Measurements from ENCODE around the gene JMJD7.

Gene JMJD7

GRCh38 chr15:41869770-41870688 lies 42.1 kb downstream of the JMJD7 start:
- DNase-seq, result no peak

- no peak for DNase-seq
These were observed 42.8 kb downstream of the JMJD7 start for GRCh38 chr15:41870689-41871081.

- no peak for DNase-seq
These were observed 43.4 kb downstream of the JMJD7 start for GRCh38 chr15:41871175-41871905.

- no peak for DNase-seq
These were observed 44.4 kb downstream of the JMJD7 start for GRCh38 chr15:41872166-41872747.

GRCh38 chr15:41873711-41874110 lies 45.8 kb downstream of the JMJD7 start:
- DNase-seq, result peak; percentile 48

- DNase-seq, result no peak
These were observed 46.8 kb downstream of the JMJD7 start for GRCh38 chr15:41874736-41875135.

GRCh38 chr15:41876007-41876406 lies 48.1 kb downstream of the JMJD7 start:
- DNase-seq, result no peak

- no peak for DNase-seq
These were observed 48.8 kb downstream of the JMJD7 start for GRCh38 chr15:41876689-41877088.

- no peak for DNase-seq
These were observed 49.9 kb downstream of the JMJD7 start for GRCh38 chr15:41877631-41878354.

GRCh38 chr15:41878355-41878699 lies 50.4 kb downstream of the JMJD7 start:
- DNase-seq, result no peak

- no peak for DNase-seq
These were observed 51.5 kb downstream of the JMJD7 start for GRCh38 chr15:41879321-41879845.

GRCh38 chr15:41880156-41880877 lies 52.4 kb downstream of the JMJD7 start:
- no peak for DNase-seq

GRCh38 chr15:41881086-41881485 lies 53.2 kb downstream of the JMJD7 start:
- no peak for DNase-seq

- no peak for DNase-seq
These were observed 53.6 kb downstream of the JMJD7 start for GRCh38 chr15:41881550-41881919.

- no peak for DNase-seq
These were observed 54.2 kb downstream of the JMJD7 start for GRCh38 chr15:41881920-41882688.

- no peak for DNase-seq
These were observed 55.0 kb downstream of the JMJD7 start for GRCh38 chr15:41882689-41883483.

GRCh38 chr15:41883484-41883825 lies 55.6 kb downstream of the JMJD7 start:
- no peak for DNase-seq

GRCh38 chr15:41884458-41884857 lies 56.6 kb downstream of the JMJD7 start:
- no peak for DNase-seq

- no peak for DNase-seq
These were observed 57.4 kb downstream of the JMJD7 start for GRCh38 chr15:41885321-41885720.

GRCh38 chr15:41885841-41886240 lies 57.9 kb downstream of the JMJD7 start:
- DNase-seq, result no peak

GRCh38 chr15:41886741-41887140 lies 58.8 kb downstream of the JMJD7 start:
- DNase-seq, result no peak
